Ovary (tissue), 9 donors: ENCODE results near the gene KAZALD1. TPM values are rescaled to one million over a fixed set of nuclear protein-coding genes. Genes with fewer than 3 reads are reported as not detected.

ENCODE experiments used
- DNase-seq, 5 donors: peaks; one replicate each; pipeline ENCODE4 v3.0.0-alpha.2; 2019 to 2020
- H3K27ac ChIP-seq, 2 donors: fragments of 200-600 bp; one replicate each; pipeline versions ENCODE4 v1.5.1 to v1.8.0; 2019 to 2022
- H3K27me3 ChIP-seq: fragments of 200-600 bp; one replicate; pipeline ENCODE4 v1.8.0; 2022
- H3K36me3 ChIP-seq: fragments of 200-600 bp; sonication (generic); one replicate; pipeline ENCODE4 v1.5.1; 2019
- H3K4me1 ChIP-seq: one replicate; pipeline ENCODE4 v1.8.1; 2013; ENCODE audit warnings: mild to moderate bottlenecking, moderate library complexity; ENCODE audit not compliant: insufficient read depth
- H3K4me3 ChIP-seq: fragments of 200-600 bp; sonication (generic); one replicate; pipeline ENCODE4 v1.5.1; 2017
- H3K9me3 ChIP-seq, 2 donors: fragments of 200-600 bp in 1 of 2; sonication (generic) in 1 of 2; one replicate each; pipeline versions ENCODE4 v1.5.1 to v1.8.1; 2013 to 2019; ENCODE audit warnings: mild to moderate bottlenecking in 1 of 2, moderate library complexity in 1 of 2
- EP300 ChIP-seq: sonication (generic); formaldehyde crosslinking; IDR thresholded peaks from one replicate; pipeline ENCODE4 v1.6.1; 2017; ENCODE audit warnings: antibody characterized with exemption
- POLR2A ChIP-seq: fragments of 450-650 bp; IDR thresholded peaks from one replicate; pipeline ENCODE4 v1.6.1; 2017; ENCODE audit warnings: antibody characterized with exemption, mild to moderate bottlenecking, moderate library complexity
- WGBS, 3 donors: extraction: QIAGEN DNeasy Blood & Tissue Kit in 1 of 3; methylation state at CpG; one replicate each; pipeline versions ENCODE4 v1.1.5 to v1.1.7; 2013 to 2017; 5-methylcytosine and 5-hydroxymethylcytosine counted together
- intact Hi-C, 4 donors: fragments of 100-400 bp; cut with DNase I; formaldehyde crosslinking; loops; one replicate each; pipeline versions ENCODE4 v1.11.0 to v1.15.1; 2022 to 2023
- polyA plus RNA-seq, 2 donors: library from polyadenylated mRNA; stranded (reverse); fragments of 200-250 nt in 1 of 2; fragments of 350-450 nt in 1 of 2; fragmentation: Illumina TruSeq in 1 of 2; extraction: RNeasy Lipid Tissue Mini Kit (QIAGEN cat#74804) in 1 of 2; gene quantifications; one replicate each; pipeline ENCODE4 v1.2.3, GENCODE V29; 2013 to 2014
- total RNA-seq, 7 donors: library from RNA; depleted of rRNA in 2 of 7; stranded (reverse); fragments of >200 nt in 2 of 7; fragmentation: NEBNext Ultra II Directional in 3 of 7; extraction: Animal tissue kit (Norgen Biotek cat#: 25700) in 3 of 7; gene quantifications; one replicate each; pipeline versions ENCODE4 v1.1.0 to v1.2.4, GENCODE V29; 2016 to 2023
- TF ChIP-seq, protein P1 (sequence below), 3 donors: fragments of 450-650 bp in 2 of 3; fragments of 200-600 bp in 1 of 3; IDR thresholded peaks; one replicate each; pipeline versions ENCODE4 v1.5.1 to v1.8.0; 2016 to 2022; ENCODE audit warnings: antibody characterized with exemption in 3 of 3, mild to moderate bottlenecking in 1 of 3
- donor health status: DM: no; HTN: no; CAD: no; lungs with moderate emphysema.
- donor health status: DM: no; HTN: no; CAD: no.
- donor health status: Bipolar disorder and iron deficiency.
- donor health status: DM: yes; HTN: yes; CAD: no.
- donor health status: DM: no; HTN: no; CAD: no.
- donor health status: DM: yes; HTN: yes; CAD: no.

Gene KAZALD1
- total and polyA plus RNA-seq, 9 donors: 0.46 to 1.9 (median 0.94) TPM; not detected in 2

DNA sequence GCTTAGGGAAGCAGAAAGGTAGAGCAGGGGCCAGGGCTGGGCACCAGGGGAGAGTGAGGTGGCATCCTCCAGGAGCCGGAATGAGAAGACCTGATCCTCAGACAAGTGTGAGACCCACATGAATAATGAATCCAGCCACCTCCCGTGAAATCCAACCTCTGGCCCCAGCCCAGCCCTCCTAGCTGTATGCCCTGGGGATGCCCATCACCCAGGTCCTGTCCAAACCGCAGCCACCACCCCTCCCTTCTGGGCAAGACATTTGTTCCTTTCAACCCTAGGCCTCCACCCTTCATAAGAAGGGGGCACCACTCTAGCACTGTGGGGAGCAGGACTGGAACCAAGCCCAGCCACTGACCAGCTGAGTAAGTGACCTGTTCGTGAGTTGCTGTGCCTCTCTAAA is 40.5 kb upstream of the KAZALD1 start:
- no peak for DNase-seq
- intact Hi-C loops: no loop called here
- H3K27me3 ChIP-seq: no peaks in the 10 kb centered on the region
- H3K4me3 ChIP-seq: no peak overlapping the region
- H3K27ac ChIP-seq: no peak overlapping the region
- TF ChIP-seq EP300 (no peak), POLR2A (no peak)
- TF ChIP-seq, protein P1, sequence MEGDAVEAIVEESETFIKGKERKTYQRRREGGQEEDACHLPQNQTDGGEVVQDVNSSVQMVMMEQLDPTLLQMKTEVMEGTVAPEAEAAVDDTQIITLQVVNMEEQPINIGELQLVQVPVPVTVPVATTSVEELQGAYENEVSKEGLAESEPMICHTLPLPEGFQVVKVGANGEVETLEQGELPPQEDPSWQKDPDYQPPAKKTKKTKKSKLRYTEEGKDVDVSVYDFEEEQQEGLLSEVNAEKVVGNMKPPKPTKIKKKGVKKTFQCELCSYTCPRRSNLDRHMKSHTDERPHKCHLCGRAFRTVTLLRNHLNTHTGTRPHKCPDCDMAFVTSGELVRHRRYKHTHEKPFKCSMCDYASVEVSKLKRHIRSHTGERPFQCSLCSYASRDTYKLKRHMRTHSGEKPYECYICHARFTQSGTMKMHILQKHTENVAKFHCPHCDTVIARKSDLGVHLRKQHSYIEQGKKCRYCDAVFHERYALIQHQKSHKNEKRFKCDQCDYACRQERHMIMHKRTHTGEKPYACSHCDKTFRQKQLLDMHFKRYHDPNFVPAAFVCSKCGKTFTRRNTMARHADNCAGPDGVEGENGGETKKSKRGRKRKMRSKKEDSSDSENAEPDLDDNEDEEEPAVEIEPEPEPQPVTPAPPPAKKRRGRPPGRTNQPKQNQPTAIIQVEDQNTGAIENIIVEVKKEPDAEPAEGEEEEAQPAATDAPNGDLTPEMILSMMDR (IDR thresholded peaks at IDR 0.05): no peak
- H3K4me1 ChIP-seq: no peaks in the 10 kb centered on the region
- WGBS, 3 donors: 77 to 87% (median 86%) methylated on average over 4 of the region's 4 CpGs
- no peaks in the 10 kb centered on the region for H3K9me3 ChIP-seq
- no peaks in the 10 kb centered on the region for H3K36me3 ChIP-seq

DNA sequence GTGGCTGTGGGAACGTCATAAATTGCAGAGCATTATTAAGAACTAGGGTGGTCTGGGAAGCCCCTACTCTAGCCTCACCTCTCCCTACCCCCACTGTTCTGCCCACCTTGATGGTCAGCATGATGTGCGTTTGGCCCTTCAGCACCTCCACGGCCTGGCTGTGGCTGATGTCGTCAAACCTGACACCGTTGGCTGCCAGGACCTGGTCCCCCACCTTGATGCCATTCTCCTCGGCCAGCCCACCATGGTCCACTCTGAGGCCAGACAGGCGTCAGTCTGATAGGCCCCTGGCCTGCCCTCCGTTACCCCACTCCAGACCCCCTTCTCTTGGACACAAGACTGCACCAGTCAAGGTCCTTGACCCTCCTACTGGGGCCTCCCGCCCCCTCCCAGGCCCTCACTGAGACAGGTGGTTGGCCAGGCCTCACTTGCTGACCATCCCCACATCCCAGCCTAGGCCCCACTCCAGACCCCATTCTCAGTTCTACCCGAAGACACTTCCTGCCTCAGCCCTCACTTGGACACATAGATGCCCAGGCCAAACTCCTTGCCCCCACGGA is 40.0 kb upstream of the KAZALD1 start:
- DNase-seq: no peak
- intact Hi-C loops: no loop called here
- WGBS, 3 donors: 77 to 86% (median 84%) methylated on average over 11 of the region's 11 CpGs
- TF ChIP-seq, protein P1 (IDR thresholded peaks at IDR 0.05): no peak
- no peak for TF ChIP-seq POLR2A
- no peak for TF ChIP-seq EP300
- Histone ChIP-seq H3K27ac (no peak overlapping the region), H3K4me1 (no peaks in the 10 kb centered on the region), H3K4me3 (no peak overlapping the region), H3K9me3 (no peaks in the 10 kb centered on the region), H3K36me3 (no peaks in the 10 kb centered on the region), H3K27me3 (no peaks in the 10 kb centered on the region)

DNA sequence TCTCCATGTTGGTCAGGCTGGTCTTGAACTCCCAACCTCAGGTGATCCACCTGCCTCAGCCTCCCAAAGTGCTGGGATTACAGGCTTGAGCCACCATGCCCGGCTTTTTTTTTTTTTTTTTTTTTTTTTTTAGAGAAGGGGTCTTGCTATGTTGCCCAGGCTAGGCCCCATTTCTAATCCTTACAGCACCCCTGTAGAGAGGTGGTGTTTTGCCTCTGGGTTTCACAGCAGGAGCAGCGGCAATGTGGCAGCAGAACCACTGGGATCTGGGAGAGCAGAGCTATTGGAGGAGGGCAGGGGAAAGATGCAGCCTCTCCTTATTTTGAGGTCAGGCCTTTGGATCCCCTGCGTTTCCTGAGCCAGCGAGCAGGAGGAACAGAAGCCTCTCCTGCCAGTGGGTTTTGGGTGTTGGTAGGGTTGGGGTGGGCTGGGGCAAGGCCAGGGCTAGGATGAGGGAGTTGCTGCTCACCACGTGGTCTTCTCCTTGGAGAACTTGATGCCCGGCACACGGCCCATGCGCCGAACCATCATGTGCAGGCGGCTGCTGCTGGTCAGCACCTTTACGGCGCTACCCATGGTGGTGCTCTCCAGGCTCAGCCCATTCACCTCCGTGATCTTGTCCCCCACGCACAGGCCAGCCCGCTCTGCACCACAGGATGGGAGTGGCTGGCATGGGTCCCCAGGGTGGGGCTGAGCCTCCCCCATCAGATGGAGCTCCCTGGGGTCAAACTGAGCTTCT is 38.7 kb upstream of the KAZALD1 start:
- intact Hi-C loops: no loop called here
- Histone ChIP-seq H3K4me1 (no peaks in the 10 kb centered on the region), H3K4me3 (no peak overlapping the region), H3K36me3 (no peaks in the 10 kb centered on the region), H3K27ac (no peak overlapping the region), H3K9me3 (no peaks in the 10 kb centered on the region), H3K27me3 (no peaks in the 10 kb centered on the region)
- TF ChIP-seq EP300 (no peak), POLR2A (no peak)
- TF ChIP-seq, protein P1 (IDR thresholded peaks at IDR 0.05): no peak
- no peak for DNase-seq
- 90 to 94% (median 91%) methylated on average over 13 to 15 of the region's 15 CpGs for WGBS, 3 donors

DNA sequence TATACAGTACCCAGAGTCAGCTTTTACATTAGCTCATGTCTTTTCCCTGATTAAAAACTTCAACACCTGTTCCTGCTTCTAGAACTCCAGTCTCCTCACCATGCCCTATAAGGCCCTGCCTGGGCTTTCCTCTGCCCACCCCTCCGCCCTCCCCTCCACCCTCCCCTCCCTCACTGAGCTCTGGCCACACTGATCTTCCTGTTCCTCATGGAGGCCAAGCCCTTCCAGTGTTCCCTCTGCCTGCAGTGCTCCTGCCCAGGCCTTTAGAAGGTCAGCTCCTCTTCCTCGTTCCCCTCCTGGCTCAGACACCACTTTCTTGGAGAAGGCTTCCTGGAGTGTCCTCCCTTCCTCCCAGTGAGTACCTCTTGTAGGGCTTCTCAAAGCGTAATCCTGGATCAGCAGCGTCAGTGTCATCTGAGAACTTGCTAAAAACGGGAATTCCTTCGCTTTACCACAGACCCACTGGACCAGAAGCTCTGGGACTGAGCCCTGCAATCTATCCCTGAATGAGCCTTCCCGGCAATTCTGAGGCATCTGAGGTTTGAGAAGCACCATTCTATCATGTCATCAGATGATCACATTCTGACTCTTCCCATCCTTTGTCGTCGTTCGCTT is 34.6 kb upstream of the KAZALD1 start:
- intact Hi-C loops: no loop called here
- no peaks in the 10 kb centered on the region for H3K9me3 ChIP-seq
- no peak overlapping the region for H3K27ac ChIP-seq
- H3K27me3 ChIP-seq: no peaks in the 10 kb centered on the region
- DNase-seq: no peak
- no peaks in the 10 kb centered on the region for H3K4me1 ChIP-seq
- TF ChIP-seq EP300 (no peak), POLR2A (no peak)
- TF ChIP-seq, protein P1 (IDR thresholded peaks at IDR 0.05): no peak
- no peak overlapping the region for H3K4me3 ChIP-seq
- WGBS, 3 donors: 66 to 73% (median 70%) methylated on average over 10 of the region's 10 CpGs
- no peaks in the 10 kb centered on the region for H3K36me3 ChIP-seq
